Activated CD8-positive, alpha-beta memory T cell treated with anti-CD3 and anti-CD28 coated beads, Interleukin-2, amount 50 U/mL, for 4 hours (primary cell): ENCODE data around the gene HOXC11.

Experiments used
- DNase-seq: peaks from one replicate; pipeline ENCODE4 v3.0.0-alpha.2; 2020

Gene HOXC11

GRCh38 chr12:54026640-54027441 is 53.9 kb downstream of the HOXC11 start:
- no peak for DNase-seq
